Activated CD8-positive, alpha-beta memory T cell treated with anti-CD3 and anti-CD28 coated beads, Interleukin-2, amount 50 U/mL, for 4 hours (primary cell): ENCODE data around the gene VPS25.
"Not testable (repeated sequence)": the region's sequence is repeated elsewhere in the genome, so short reads cannot be mapped to it uniquely, and the experiment has no call there.

ENCODE experiments used
- DNase-seq: peaks from one replicate; pipeline ENCODE4 v3.0.0-alpha.2; 2020

Gene VPS25

GRCh38 chr17:42769964-42770363, 3.3 kb upstream of the VPS25 start:
- not testable (repeated sequence) for DNase-seq

DNA sequence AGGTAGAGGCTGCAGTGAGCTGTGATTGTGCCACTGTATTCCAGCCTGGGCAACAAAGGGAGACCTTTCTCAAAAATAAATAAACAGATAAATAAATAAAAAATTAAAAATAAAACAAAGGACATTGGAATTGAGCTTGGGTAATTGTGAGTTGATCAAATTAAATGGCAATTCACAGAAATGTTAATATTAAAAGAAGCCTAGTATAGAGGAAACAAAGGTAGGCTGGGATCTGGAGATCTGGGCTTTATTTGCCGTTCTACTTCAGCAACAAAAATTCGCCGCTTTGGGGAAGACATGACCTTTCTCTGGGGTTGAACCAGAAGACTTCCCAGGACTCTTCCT, 332 bp upstream of the VPS25 start:
- DNase-seq, result no peak

GRCh38 chr17:42774066-42774745, 957 bp downstream of the VPS25 start:
- no peak for DNase-seq

GRCh38 chr17:42775534-42776098, 2.4 kb downstream of the VPS25 start:
- no peak for DNase-seq

DNA sequence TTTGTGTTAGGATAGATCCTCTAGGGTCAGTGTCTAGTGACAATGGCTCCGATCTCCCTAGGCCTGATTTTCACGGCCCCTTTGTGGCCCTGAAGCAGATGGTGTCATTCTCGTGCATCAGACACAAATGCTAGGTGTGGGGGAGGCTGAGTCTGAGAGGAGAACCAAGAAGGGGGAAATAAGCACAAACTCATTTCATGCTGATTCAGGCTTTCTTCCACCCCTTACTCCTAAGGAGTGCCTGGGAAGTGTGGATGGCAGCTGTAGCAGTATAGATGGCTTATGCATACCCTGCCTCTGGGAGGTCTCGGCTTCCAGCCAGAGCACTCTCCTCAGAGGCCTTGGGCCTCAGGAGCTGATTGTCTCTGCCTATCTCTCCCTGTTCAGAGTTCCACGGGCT, 5.3 kb downstream of the VPS25 start:
- DNase-seq, result no peak

GRCh38 chr17:42779304-42779935, 6.2 kb downstream of the VPS25 start:
- DNase-seq, result no peak

DNA sequence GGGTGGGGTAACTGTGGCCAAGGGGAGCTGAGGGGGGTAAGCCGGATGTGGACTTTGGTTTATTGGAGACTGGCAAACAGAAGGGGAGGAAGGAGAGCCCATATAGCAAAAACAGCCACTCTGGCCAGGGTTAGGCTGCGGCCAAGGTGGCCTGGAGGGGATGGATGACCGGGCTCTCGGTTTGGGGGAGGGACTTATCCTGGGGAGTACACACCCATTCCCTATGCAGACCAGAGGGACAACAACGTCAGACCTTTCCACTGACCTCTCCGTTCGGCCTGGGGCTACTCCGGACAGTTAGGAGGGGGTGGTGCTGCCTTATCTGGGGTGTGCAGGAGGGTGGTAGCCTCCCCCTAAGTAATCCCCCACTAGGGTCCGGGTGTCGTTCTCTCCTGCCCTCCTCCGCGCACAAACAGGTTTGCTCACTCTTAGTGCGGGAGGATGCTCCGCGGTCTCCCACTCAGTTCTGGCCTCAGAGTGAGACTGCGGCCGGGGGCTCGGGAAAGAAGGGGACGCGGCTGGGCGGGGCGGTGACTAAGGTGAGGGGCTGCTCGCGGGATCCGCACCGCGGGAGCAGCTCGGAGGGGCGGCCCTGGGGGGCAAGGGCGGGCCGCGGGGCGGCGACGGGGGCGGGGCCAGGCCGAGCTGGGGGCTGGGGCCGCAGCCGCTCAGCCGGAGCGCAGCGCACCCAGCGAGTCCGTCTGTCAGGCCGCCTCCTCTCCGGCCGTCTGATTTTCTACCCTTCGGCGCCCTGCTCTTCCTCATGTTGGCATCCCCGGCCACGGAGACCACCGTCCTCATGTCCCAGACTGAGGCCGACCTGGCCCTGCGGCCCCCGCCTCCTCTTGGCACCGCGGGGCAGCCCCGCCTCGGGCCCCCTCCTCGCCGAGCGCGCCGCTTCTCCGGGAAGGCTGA, 6.9 kb downstream of the VPS25 start, which contains the start of gene WNK4:
WNK4 (plus strand) TSS at position 675 of the 915 bp plus-strand sequence; CDS start at position 764, 89 bp downstream.
- no peak for DNase-seq

- no peak for DNase-seq
These were observed 7.8 kb downstream of the VPS25 start for GRCh38 chr17:42780851-42781638.

- no peak for DNase-seq
These were observed 8.5 kb downstream of the VPS25 start for GRCh38 chr17:42781639-42782165.

DNA sequence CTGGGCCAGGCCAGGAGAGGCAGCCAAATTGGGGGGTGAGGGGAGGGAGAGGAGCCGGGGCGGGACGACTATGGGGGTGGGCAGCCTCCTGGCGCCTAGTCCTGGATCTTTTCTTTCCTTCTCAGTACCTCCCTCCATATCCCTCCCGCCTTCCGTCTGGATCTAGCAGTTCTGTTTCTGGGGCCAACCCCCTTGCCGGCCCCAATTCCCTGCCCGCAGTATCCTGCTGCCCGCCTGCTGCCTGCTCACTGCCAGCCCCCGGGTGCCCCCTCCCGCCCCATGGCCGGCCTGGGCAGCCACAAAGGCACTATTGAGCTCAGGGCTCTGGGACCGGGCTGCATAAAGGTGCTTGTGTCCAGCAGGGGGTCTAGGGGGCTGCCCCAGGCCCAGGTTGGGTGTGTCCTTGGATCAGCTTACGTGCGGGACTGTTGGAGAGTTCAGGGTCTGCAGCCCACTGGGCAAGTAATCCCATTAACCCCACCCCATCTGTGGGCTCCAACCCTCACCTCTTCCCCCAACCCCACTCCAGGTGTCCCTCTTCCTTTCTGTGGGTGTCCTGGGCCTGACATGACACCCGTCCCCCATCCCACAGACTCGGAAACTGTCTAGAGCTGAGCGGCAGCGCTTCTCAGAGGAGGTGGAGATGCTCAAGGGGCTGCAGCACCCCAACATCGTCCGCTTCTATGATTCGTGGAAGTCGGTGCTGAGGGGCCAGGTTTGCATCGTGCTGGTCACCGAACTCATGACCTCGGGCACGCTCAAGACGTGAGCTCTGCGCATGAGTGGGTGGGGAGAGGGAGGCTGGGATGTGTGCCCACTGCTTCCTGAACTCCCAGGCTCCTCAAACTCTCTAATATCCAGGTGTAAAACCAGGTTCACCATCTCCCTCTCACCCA, 9.2 kb downstream of the VPS25 start:
- DNase-seq, result no peak

DNA sequence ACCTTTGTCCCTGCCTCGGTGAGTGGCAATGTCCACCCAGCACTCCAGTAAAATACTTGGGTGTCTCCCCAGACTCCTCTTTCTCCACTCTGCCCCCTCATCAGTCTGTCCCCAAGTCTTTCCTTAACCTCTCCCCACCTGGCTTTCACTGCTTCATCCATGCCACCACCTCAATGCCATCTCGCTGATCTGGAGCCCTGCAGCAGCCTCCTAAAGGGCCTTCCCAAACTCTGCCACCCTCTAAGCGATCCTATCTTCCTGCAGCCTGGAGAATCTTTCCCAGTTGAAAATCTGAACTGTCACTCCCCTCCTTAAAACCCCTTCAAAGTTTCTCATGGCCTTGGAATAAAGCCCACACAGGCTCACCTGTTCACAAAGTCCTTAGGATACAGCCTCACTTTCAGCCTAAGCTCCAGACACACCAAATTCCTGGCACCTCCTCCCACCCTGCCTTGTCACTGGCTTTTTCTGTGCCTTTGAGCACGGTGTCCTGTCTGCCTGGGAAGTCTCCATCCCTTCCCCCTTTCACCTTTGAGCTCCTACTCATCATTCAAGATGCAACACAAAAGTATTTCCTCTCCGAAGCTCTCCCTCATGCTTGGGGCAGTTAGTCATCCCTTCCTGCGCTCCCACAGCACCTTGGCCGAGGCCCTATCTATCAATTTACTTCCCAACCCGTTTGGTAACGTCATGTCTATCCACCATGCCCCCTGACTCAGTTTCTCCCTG, 10.0 kb downstream of the VPS25 start:
- DNase-seq, result no peak

DNA sequence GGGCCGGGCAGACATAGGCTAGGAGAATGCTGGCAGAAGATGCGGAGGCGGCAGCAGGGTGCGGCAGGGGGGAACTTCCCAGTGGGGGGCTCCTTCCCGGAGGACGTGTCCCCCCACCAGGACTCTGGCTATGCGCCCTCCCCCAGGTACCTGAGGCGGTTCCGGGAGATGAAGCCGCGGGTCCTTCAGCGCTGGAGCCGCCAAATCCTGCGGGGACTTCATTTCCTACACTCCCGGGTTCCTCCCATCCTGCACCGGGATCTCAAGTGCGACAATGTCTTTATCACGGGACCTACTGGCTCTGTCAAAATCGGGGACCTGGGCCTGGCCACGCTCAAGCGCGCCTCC, 10.5 kb downstream of the VPS25 start:
- no peak for DNase-seq

- no peak for DNase-seq
These were observed 11.2 kb downstream of the VPS25 start for GRCh38 chr17:42784409-42784808.

DNA sequence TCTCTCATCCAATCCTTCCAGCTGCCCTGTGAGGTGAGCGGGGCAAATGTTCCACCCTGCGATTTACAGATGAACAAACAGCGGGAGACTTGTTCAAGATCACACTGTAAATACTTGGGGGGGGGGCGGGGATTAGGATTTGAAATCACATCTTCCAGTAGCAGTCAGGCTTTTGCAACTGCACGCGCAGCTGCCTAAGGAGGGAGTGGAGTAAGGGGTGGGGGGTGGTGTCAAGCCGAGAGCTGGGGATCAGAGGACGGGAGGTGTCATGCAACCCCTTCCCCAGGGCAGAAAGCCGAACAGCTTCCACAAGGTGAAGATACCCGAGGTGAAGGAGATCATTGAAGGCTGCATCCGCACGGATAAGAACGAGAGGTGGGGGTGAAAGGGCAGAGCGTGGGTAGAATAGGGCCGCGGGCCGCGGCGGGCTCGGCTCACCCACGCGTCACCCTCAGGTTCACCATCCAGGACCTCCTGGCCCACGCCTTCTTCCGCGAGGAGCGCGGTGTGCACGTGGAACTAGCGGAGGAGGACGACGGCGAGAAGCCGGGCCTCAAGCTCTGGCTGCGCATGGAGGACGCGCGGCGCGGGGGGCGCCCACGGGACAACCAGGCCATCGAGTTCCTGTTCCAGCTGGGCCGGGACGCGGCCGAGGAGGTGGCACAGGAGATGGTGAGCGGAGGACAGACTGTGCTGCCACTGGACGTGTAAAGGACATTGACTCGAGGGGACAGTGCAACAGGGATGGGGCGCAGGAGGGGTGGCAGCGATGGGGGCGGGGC, 11.8 kb downstream of the VPS25 start:
- peak; percentile 36 for DNase-seq

- DNase-seq, result no peak
These were observed 14.0 kb downstream of the VPS25 start for GRCh38 chr17:42787266-42787665.

- no peak for DNase-seq
These were observed 18.7 kb downstream of the VPS25 start for GRCh38 chr17:42791948-42792347.

DNA sequence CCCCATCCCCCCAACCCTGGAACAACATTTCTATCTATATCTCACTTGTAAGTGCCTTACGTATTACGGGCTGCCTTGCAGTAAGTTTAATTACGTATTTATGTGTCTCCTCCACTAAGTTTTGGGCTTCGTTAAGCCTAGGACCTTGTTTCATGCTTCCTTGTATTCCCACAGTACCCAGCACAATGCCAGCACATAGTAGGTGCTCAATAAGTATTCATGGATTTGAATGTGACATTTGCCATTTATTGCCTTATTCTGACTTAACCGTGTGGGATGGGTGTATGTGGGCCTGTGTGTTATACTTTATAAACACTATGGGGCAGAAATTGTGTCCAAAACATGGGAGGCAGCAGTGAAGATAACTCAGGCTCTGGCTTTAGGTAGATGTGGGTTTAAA, 19.3 kb downstream of the VPS25 start:
- DNase-seq, result no peak

GRCh38 chr17:42795061-42795460, 21.8 kb downstream of the VPS25 start:
- DNase-seq, result no peak

GRCh38 chr17:42795465-42795864, 22.2 kb downstream of the VPS25 start:
- no peak for DNase-seq
